HepG2 (cell line): ENCODE results near the gene BBLN. TPM values are rescaled to one million over a fixed set of nuclear protein-coding genes. Genes with fewer than 3 reads are reported as not detected.

Source experiments
- BORCS8-MEF2B ChIP-seq: sonication (generic); formaldehyde crosslinking; IDR thresholded peaks from 2 replicates; pipeline ENCODE4 v1.8.0; 2022; ENCODE audit warnings: mild to moderate bottlenecking, missing genetic modification reagents
- CCDC6 ChIP-seq: sonication (generic); formaldehyde crosslinking; IDR thresholded peaks from 2 replicates; pipeline ENCODE4 v1.8.1; 2022; ENCODE audit warnings: mild to moderate bottlenecking, missing genetic modification reagents, moderate library complexity
- CERS6 ChIP-seq: sonication (generic); formaldehyde crosslinking; IDR thresholded peaks from 2 replicates; pipeline ENCODE4 v1.5.0; 2020; ENCODE audit warnings: missing genetic modification reagents
- CREM ChIP-seq, 2 experiments: sonication (generic) in 1 of 2; formaldehyde crosslinking in 1 of 2; IDR thresholded peaks; 2 replicates each; pipeline versions ENCODE4 v1.4.0 to v1.6.1; 2016 to 2020; ENCODE audit warnings: antibody characterized with exemption in 1 of 2, mild to moderate bottlenecking in 1 of 2, missing genetic modification reagents in 1 of 2
- ETS1 ChIP-seq: sonication (generic); formaldehyde crosslinking; IDR thresholded peaks from 2 replicates; pipeline ENCODE4 v1.4.0; 2020; ENCODE audit warnings: missing genetic modification reagents
- HMGXB3 ChIP-seq: sonication (generic); formaldehyde crosslinking; IDR thresholded peaks from 2 replicates; pipeline ENCODE4 v1.4.0; 2020; ENCODE audit warnings: missing genetic modification reagents, borderline replicate concordance
- MXD3 ChIP-seq: IDR thresholded peaks from 2 replicates; pipeline ENCODE4 v1.6.1; 2016; ENCODE audit warnings: mild to moderate bottlenecking, missing biosample characterization, missing genetic modification reagents
- MYNN ChIP-seq: sonication (generic); formaldehyde crosslinking; IDR thresholded peaks from 2 replicates; pipeline ENCODE4 v1.4.0; 2020; ENCODE audit warnings: mild to moderate bottlenecking, low read depth, missing genetic modification reagents
- NFE2L2 ChIP-seq: fragments of 150-350 bp; IDR thresholded peaks from 2 replicates; pipeline ENCODE4 v1.6.1; 2014; ENCODE audit warnings: low read length
- SPEN ChIP-seq: sonication (generic); formaldehyde crosslinking; IDR thresholded peaks from 2 replicates; pipeline ENCODE4 v1.5.1; 2020; ENCODE audit warnings: low read depth, mild to moderate bottlenecking, missing genetic modification reagents
- ZNF17 ChIP-seq: sonication (generic); formaldehyde crosslinking; IDR thresholded peaks from 2 replicates; pipeline ENCODE4 v1.5.0; 2020; ENCODE audit warnings: mild to moderate bottlenecking, missing genetic modification reagents
- ZNF629 ChIP-seq: sonication (generic); formaldehyde crosslinking; conservative IDR thresholded peaks from 2 replicates; pipeline ENCODE4 v1.5.0; 2020; ENCODE audit warnings: missing genetic modification reagents
- ZNF75D ChIP-seq: sonication (generic); formaldehyde crosslinking; IDR thresholded peaks from 2 replicates; pipeline ENCODE4 v1.8.1; 2023; ENCODE audit warnings: missing genetic modification reagents, mild to moderate bottlenecking, borderline replicate concordance
- polyA plus RNA-seq, 8 experiments: library from polyadenylated mRNA; depleted of rRNA in 3 of 8; stranded (reverse) in 7 of 8; unstranded in 1 of 8; fragments of >200 nt; fragmentation: Illumina TruSeq in 4 of 8; extraction: Trizol in 4 of 8; gene quantifications; 2 replicates each; pipeline versions ENCODE4 v1.2.1 to v1.2.3, GENCODE V29; 2011 to 2016; ENCODE audit warnings: low read depth in 4 of 8, missing spikeins in 1 of 8, mixed read lengths in 1 of 8; ENCODE audit not compliant: insufficient read depth in 1 of 8
- total RNA-seq, 5 experiments: library from RNA; depleted of rRNA; stranded (reverse); fragments of >200 nt; fragmentation: Illumina TruSeq; extraction: Trizol; gene quantifications; 2 replicates each; pipeline ENCODE4 v1.2.3, GENCODE V29; 2016; ENCODE audit warnings: low read depth in 1 of 5
- TF ChIP-seq, protein P1 (sequence below): sonication (generic); formaldehyde crosslinking; IDR thresholded peaks from 2 replicates; pipeline ENCODE4 v1.4.0; 2020; ENCODE audit warnings: missing genetic modification reagents
- TF ChIP-seq, protein P2 (sequence below): sonication (generic); formaldehyde crosslinking; IDR thresholded peaks from 2 replicates; pipeline ENCODE4 v1.4.0; 2020; ENCODE audit warnings: mild to moderate bottlenecking, missing genetic modification reagents
- TF ChIP-seq, protein P3 (sequence below): sonication (generic); formaldehyde crosslinking; IDR thresholded peaks from 2 replicates; pipeline ENCODE4 v1.9.0; 2021; ENCODE audit warnings: missing genetic modification reagents, borderline replicate concordance
- TF ChIP-seq, protein P4 (sequence below): sonication (generic); formaldehyde crosslinking; IDR thresholded peaks from 2 replicates; pipeline ENCODE4 v1.4.0; 2020; ENCODE audit warnings: mild to moderate bottlenecking, low read depth, missing genetic modification reagents

BBLN gene
- total and polyA plus RNA-seq, 2 of the 13 experiments (the other 11 are each of a cell fraction or from before 2014, with no cell fraction given), result 27.6 to 33.1 TPM

GRCh38 chr9:128203024-128203706 lies 43.1 kb downstream of the BBLN start, which contains the start of gene DNM1 (continued):
- TF ChIP-seq HMGXB3 (no peak), NFE2L2 (no peak), ETS1 (CRISPR knock-in tag) (no peak), ZNF75D (no peak), ZNF17 (CRISPR knock-in tag) (no peak), MYNN (CRISPR knock-in tag) (no peak), CCDC6 (CRISPR knock-in tag) (0 out of 2 replicates have a peak, but pooled peaks have one; percentile 29), BORCS8-MEF2B (no peak), SPEN (no peak), ZNF629 (no peak), MXD3 (no peak), CREM (IDR thresholded peaks at IDR 0.05) (no peak), CREM (CRISPR knock-in tag; IDR thresholded peaks at IDR 0.05) (no peak), CERS6 (CRISPR knock-in tag) (no peak)
- TF ChIP-seq, protein P1, sequence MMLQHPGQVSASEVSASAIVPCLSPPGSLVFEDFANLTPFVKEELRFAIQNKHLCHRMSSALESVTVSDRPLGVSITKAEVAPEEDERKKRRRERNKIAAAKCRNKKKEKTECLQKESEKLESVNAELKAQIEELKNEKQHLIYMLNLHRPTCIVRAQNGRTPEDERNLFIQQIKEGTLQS (CRISPR knock-in tag), result no peak
- TF ChIP-seq, protein P2, sequence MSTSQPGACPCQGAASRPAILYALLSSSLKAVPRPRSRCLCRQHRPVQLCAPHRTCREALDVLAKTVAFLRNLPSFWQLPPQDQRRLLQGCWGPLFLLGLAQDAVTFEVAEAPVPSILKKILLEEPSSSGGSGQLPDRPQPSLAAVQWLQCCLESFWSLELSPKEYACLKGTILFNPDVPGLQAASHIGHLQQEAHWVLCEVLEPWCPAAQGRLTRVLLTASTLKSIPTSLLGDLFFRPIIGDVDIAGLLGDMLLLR (CRISPR knock-in tag), result no peak
- TF ChIP-seq, protein P3, sequence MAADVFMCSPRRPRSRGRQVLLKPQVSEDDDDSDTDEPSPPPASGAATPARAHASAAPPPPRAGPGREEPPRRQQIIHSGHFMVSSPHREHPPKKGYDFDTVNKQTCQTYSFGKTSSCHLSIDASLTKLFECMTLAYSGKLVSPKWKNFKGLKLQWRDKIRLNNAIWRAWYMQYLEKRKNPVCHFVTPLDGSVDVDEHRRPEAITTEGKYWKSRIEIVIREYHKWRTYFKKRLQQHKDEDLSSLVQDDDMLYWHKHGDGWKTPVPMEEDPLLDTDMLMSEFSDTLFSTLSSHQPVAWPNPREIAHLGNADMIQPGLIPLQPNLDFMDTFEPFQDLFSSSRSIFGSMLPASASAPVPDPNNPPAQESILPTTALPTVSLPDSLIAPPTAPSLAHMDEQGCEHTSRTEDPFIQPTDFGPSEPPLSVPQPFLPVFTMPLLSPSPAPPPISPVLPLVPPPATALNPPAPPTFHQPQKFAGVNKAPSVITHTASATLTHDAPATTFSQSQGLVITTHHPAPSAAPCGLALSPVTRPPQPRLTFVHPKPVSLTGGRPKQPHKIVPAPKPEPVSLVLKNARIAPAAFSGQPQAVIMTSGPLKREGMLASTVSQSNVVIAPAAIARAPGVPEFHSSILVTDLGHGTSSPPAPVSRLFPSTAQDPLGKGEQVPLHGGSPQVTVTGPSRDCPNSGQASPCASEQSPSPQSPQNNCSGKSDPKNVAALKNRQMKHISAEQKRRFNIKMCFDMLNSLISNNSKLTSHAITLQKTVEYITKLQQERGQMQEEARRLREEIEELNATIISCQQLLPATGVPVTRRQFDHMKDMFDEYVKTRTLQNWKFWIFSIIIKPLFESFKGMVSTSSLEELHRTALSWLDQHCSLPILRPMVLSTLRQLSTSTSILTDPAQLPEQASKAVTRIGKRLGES, result no peak
- TF ChIP-seq, protein P4, sequence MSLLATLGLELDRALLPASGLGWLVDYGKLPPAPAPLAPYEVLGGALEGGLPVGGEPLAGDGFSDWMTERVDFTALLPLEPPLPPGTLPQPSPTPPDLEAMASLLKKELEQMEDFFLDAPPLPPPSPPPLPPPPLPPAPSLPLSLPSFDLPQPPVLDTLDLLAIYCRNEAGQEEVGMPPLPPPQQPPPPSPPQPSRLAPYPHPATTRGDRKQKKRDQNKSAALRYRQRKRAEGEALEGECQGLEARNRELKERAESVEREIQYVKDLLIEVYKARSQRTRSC (CRISPR knock-in tag), result no peak
